Thymus (tissue), 11 donors: Measurements from ENCODE around the gene SLC16A12. TPM values are rescaled to one million over a fixed set of nuclear protein-coding genes. Genes with fewer than 3 reads are reported as not detected.

Experiments used
- DNase-seq, 9 donors: peaks; one replicate each; pipeline ENCODE4 v3.0.0-alpha.2; 2013; ENCODE audit warnings: low spot score in 9 of 9, low read depth in 6 of 9, missing footprints in 1 of 9
- H3K27ac ChIP-seq, 2 donors: one replicate each; pipeline ENCODE4 v1.5.1; 2013; ENCODE audit warnings: control low read depth in 1 of 2, low read depth in 1 of 2, low read length in 1 of 2, mild to moderate bottlenecking in 1 of 2, moderate library complexity in 1 of 2
- H3K27me3 ChIP-seq, 2 donors: one replicate each; pipeline ENCODE4 v1.5.1; 2013; ENCODE audit warnings: low read length in 1 of 2; ENCODE audit not compliant: control insufficient read depth in 2 of 2, insufficient read depth in 1 of 2
- H3K36me3 ChIP-seq, 2 donors: one replicate each; pipeline ENCODE4 v1.5.1; 2013; ENCODE audit warnings: low read length in 1 of 2, mild to moderate bottlenecking in 1 of 2, moderate library complexity in 1 of 2; ENCODE audit not compliant: control insufficient read depth in 2 of 2, insufficient read depth in 2 of 2
- H3K4me1 ChIP-seq, 2 donors: one replicate each; pipeline ENCODE4 v1.5.1; 2013; ENCODE audit warnings: low read length in 2 of 2; ENCODE audit not compliant: control insufficient read depth in 2 of 2, insufficient read depth in 2 of 2
- H3K4me3 ChIP-seq, 2 donors: one replicate each; pipeline ENCODE4 v1.5.1; 2013; ENCODE audit warnings: low read length in 2 of 2, control low read depth in 1 of 2, mild to moderate bottlenecking in 1 of 2
- H3K9me3 ChIP-seq, 2 donors: one replicate each; pipeline ENCODE4 v1.5.1; 2013; ENCODE audit warnings: low read length in 1 of 2, mild to moderate bottlenecking in 1 of 2; ENCODE audit not compliant: control insufficient read depth in 2 of 2, insufficient read depth in 1 of 2
- WGBS: extraction: QIAGEN DNeasy Blood & Tissue Kit; methylation state at CpG from one replicate; pipeline ENCODE4 v1.1.7; 2013; 5-methylcytosine and 5-hydroxymethylcytosine counted together
- polyA plus RNA-seq: library from polyadenylated mRNA; stranded (reverse); fragments of 200-250 nt; gene quantifications from one replicate; pipeline ENCODE4 v1.2.3, GENCODE V29; 2013
- total RNA-seq: library from RNA; stranded (reverse); fragments of 120-200 nt; gene quantifications from one replicate; pipeline ENCODE4 v1.2.4, GENCODE V29; 2013
- donor health status: healthy.

The SLC16A12 gene
- total and polyA plus RNA-seq, 2 donors, result 0.24 to 1.5 TPM

- peak overlapping the region; percentile 41 to 47 for H3K27ac ChIP-seq
- H3K4me1 ChIP-seq, result peaks cover 0 to 7% of the 10 kb centered on the region in 2 donors
- DNase-seq, result peak in 1 of 9 donors; percentile 18
- H3K9me3 ChIP-seq, result no peaks in the 10 kb centered on the region
- H3K36me3 ChIP-seq, result no peaks in the 10 kb centered on the region
- H3K27me3 ChIP-seq, result no peaks in the 10 kb centered on the region
- no peak overlapping the region for H3K4me3 ChIP-seq
- 79% methylated on average over 4 of the region's 4 CpGs for WGBS
Measured at GRCh38 chr10:89503652-89504370, 31.6 kb downstream of the SLC16A12 start.

GRCh38 chr10:89503151-89503550 is 32.2 kb downstream of the SLC16A12 start:
- Histone ChIP-seq H3K4me3 (no peak overlapping the region), H3K27me3 (no peaks in the 10 kb centered on the region), H3K4me1 (peaks cover 0 to 7% of the 10 kb centered on the region in 2 donors), H3K36me3 (no peaks in the 10 kb centered on the region), H3K27ac (no peak overlapping the region), H3K9me3 (no peaks in the 10 kb centered on the region)
- WGBS, result 96% methylated on average over 3 of the region's 3 CpGs
- DNase-seq, result no peak

- peak in 1 of 9 donors; percentile 21 for DNase-seq
- Histone ChIP-seq H3K4me1 (peaks cover 0 to 7% of the 10 kb centered on the region in 2 donors), H3K9me3 (no peaks in the 10 kb centered on the region), H3K36me3 (no peaks in the 10 kb centered on the region), H3K4me3 (no peak overlapping the region), H3K27ac (no peak overlapping the region), H3K27me3 (no peaks in the 10 kb centered on the region)
- 95% methylated on average over 1 of the region's 1 CpG for WGBS
Measured at GRCh38 chr10:89502549-89502948, 32.8 kb downstream of the SLC16A12 start.

GRCh38 chr10:89494575-89494974 is 40.8 kb downstream of the SLC16A12 start:
- WGBS, result 92% methylated on average over 3 of the region's 3 CpGs
- no peak overlapping the region for H3K27ac ChIP-seq
- no peak for DNase-seq

GRCh38 chr10:89494068-89494467 is 41.3 kb downstream of the SLC16A12 start:
- Histone ChIP-seq H3K4me3 (no peak overlapping the region), H3K27me3 (no peaks in the 10 kb centered on the region), H3K4me1 (peaks cover 0 to under 1% of the 10 kb centered on the region in 2 donors), H3K9me3 (no peaks in the 10 kb centered on the region), H3K36me3 (no peaks in the 10 kb centered on the region), H3K27ac (no peak overlapping the region)
- no peak for DNase-seq
- 88% methylated on average over 5 of the region's 5 CpGs for WGBS

More at GRCh38 chr10:89494575-89494974, 40.8 kb downstream of the SLC16A12 start:
- Histone ChIP-seq H3K27me3 (no peaks in the 10 kb centered on the region), H3K4me1 (peaks cover 0 to 2% of the 10 kb centered on the region in 2 donors), H3K36me3 (no peaks in the 10 kb centered on the region), H3K9me3 (no peaks in the 10 kb centered on the region), H3K4me3 (no peak overlapping the region)

- H3K27me3 ChIP-seq, result no peaks in the 10 kb centered on the region
- H3K4me1 ChIP-seq, result no peaks in the 10 kb centered on the region
- H3K27ac ChIP-seq, result no peak overlapping the region
- DNase-seq, result no peak
- no peaks in the 10 kb centered on the region for H3K36me3 ChIP-seq
- H3K9me3 ChIP-seq, result no peaks in the 10 kb centered on the region
- 99% methylated on average over 2 of the region's 2 CpGs for WGBS
- H3K4me3 ChIP-seq, result no peak overlapping the region
Measured at GRCh38 chr10:89491932-89492331, 43.5 kb downstream of the SLC16A12 start.

- H3K36me3 ChIP-seq, result no peaks in the 10 kb centered on the region
- H3K4me3 ChIP-seq, result no peak overlapping the region
- WGBS, result 98% methylated on average over 4 of the region's 4 CpGs
- no peaks in the 10 kb centered on the region for H3K9me3 ChIP-seq
- no peaks in the 10 kb centered on the region for H3K27me3 ChIP-seq
- no peak overlapping the region for H3K27ac ChIP-seq
- no peaks in the 10 kb centered on the region for H3K4me1 ChIP-seq
- no peak for DNase-seq
Measured at GRCh38 chr10:89490596-89491335, 44.6 kb downstream of the SLC16A12 start.

- 100% methylated on average over 3 of the region's 3 CpGs for WGBS
- DNase-seq, result no peak
- H3K27me3 ChIP-seq, result no peaks in the 10 kb centered on the region
- peaks cover 0 to 3% of the 10 kb centered on the region in 2 donors for H3K4me1 ChIP-seq
- H3K4me3 ChIP-seq, result no peak overlapping the region
- H3K9me3 ChIP-seq, result no peaks in the 10 kb centered on the region
- H3K27ac ChIP-seq, result no peak overlapping the region
- H3K36me3 ChIP-seq, result no peaks in the 10 kb centered on the region
Measured at GRCh38 chr10:89482256-89482655, 53.1 kb downstream of the SLC16A12 start.

GRCh38 chr10:89481662-89482061 is 53.7 kb downstream of the SLC16A12 start:
- H3K9me3 ChIP-seq, result no peaks in the 10 kb centered on the region
- no peak for DNase-seq
- H3K27ac ChIP-seq, result no peak overlapping the region
- peaks cover 0 to 3% of the 10 kb centered on the region in 2 donors for H3K4me1 ChIP-seq
- no peaks in the 10 kb centered on the region for H3K36me3 ChIP-seq
- 95% methylated on average over 3 of the region's 3 CpGs for WGBS
- no peaks in the 10 kb centered on the region for H3K27me3 ChIP-seq
- no peak overlapping the region for H3K4me3 ChIP-seq
